ENCODE measurements around the gene RBKS. TPM values are rescaled to one million over a fixed set of nuclear protein-coding genes. Genes with fewer than 3 reads are reported as not detected.

The RBKS gene
- polyA plus RNA-seq, 1 of the 3 experiments (the other 2 are of a cell fraction), result 7.4 TPM

DNA sequence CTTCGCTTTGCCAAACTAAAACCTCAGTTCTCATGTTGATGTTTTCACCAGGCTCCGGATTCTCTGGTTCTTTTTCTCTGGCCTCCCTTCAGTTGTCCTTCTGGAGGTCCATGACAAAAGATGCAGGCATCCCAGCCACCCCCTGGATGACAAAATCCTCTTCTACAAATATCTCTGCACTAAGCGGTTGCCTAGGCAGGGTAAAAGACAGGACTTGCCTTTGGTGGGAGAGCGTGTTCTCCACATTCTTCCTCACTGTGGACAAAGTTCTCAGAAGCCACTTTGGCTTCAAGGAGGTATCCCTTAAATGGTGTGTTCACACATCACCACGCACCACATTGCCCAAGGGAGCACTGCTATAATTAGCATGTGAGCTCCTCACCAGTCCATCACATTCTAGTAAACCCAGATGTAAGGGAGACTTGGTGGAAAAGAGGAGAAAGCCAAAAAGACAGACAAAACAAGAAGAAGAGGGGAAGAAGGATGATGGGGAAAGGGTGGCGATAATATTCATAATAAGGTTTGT, 142.3 kb downstream of the RBKS start:
- Histone ChIP-seq H3K4me1 (ENCODE audit: control insufficient read depth in 1 of 2, insufficient read depth in 2 of 2, low read depth in 1 of 2, low read length in 1 of 2) (no peaks in the 10 kb centered on the region), H3F3A (replicated peaks; ENCODE audit: insufficient read depth) (no peaks in the 10 kb centered on the region), H3K9me3 (peaks cover 4% of the 10 kb centered on the region; the same call in 1 of the 2 replicates), H3K27me3 (ENCODE audit: insufficient read depth) (no peaks in the 10 kb centered on the region), H3K9ac (no peak overlapping the region), H3K9me2 (no peaks in the 10 kb centered on the region), H3K4me3 (ENCODE audit: low read depth in 2 of 2, low read length in 1 of 2) (no peak overlapping the region; a peak in 1 of 4 replicates), H2AFZ (ENCODE audit: low read depth) (no peak overlapping the region), H3K79me2 (ENCODE audit: insufficient read depth) (no peaks in the 10 kb centered on the region), H3K27ac (ENCODE audit: low read depth in 2 of 2, low read length in 1 of 2) (no peak overlapping the region), H3K4me2 (no peak overlapping the region), H4K20me1 (ENCODE audit: insufficient read depth) (no peaks in the 10 kb centered on the region), H3K36me3 (replicated peaks in 1 of 2; ENCODE audit: control insufficient read depth in 1 of 2, insufficient read depth in 2 of 2, low read length in 1 of 2) (peaks cover 0 to 3% of the 10 kb centered on the region in 2 experiments)
- no peak for DNase-seq
- 75% methylated on average over 6 of the region's 6 CpGs for WGBS (ENCODE audit: low lambda C conversion rate)
- POLR2A ChIA-PET, result no interaction called here
- TF ChIP-seq CHD2 (IDR thresholded peaks at IDR 0.05; ENCODE audit: low read length, partially characterized antibody) (no peak), FOXJ3 (CRISPR knock-in tag; IDR thresholded peaks at IDR 0.05) (no peak), GATA2 (CRISPR knock-in tag; IDR thresholded peaks at IDR 0.05) (no peak), RAD21 (IDR thresholded peaks at IDR 0.05; ENCODE audit: low read length) (no peak), FOXM1 (IDR thresholded peaks at IDR 0.05; ENCODE audit: low read depth) (no peak), NFIC (IDR thresholded peaks at IDR 0.05; ENCODE audit: borderline replicate concordance) (no peak), ZBTB33 (IDR thresholded peaks at IDR 0.05; ENCODE audit: borderline replicate concordance, low read depth) (no peak), NRF1 (IDR thresholded peaks at IDR 0.05; ENCODE audit: low read depth, low read length) (no peak)
- TF ChIP-seq, protein P1, sequence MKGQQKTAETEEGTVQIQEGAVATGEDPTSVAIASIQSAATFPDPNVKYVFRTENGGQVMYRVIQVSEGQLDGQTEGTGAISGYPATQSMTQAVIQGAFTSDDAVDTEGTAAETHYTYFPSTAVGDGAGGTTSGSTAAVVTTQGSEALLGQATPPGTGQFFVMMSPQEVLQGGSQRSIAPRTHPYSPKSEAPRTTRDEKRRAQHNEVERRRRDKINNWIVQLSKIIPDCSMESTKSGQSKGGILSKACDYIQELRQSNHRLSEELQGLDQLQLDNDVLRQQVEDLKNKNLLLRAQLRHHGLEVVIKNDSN (IDR thresholded peaks at IDR 0.05; ENCODE audit: borderline replicate concordance, low read depth), result no peak
- CTCF ChIA-PET, result interaction anchor here (1.2 kb wide), 1 partner anchor 10 kb away, joined by 3 read pairs; no protein-coding TSS in a partner anchor

GRCh38 chr2:27746325-27746724, 143.9 kb downstream of the RBKS start:
- H3K4me2 ChIP-seq, result no peak overlapping the region
- TF ChIP-seq, protein P1 (IDR thresholded peaks at IDR 0.05; ENCODE audit: borderline replicate concordance, low read depth), result no peak
- TF ChIP-seq EZH2phosphoT487 (IDR thresholded peaks at IDR 0.05; ENCODE audit: borderline replicate concordance, low read depth) (no peak), RXRA (IDR thresholded peaks at IDR 0.05; ENCODE audit: borderline replicate concordance, low read depth) (no peak), TCF12 (IDR thresholded peaks at IDR 0.05) (no peak), MEF2A (IDR thresholded peaks at IDR 0.05; ENCODE audit: borderline replicate concordance, low read depth) (no peak), MXI1 (IDR thresholded peaks at IDR 0.05; ENCODE audit: low read depth, low read length) (no peak), SMC3 (IDR thresholded peaks at IDR 0.05; ENCODE audit: low read depth, low read length) (no peak), MAX (IDR thresholded peaks at IDR 0.05; ENCODE audit: low read depth) (no peak), FOXJ3 (CRISPR knock-in tag; IDR thresholded peaks at IDR 0.05) (no peak), TEAD4 (IDR thresholded peaks at IDR 0.05; ENCODE audit: borderline replicate concordance, insufficient read depth) (no peak), CHD2 (IDR thresholded peaks at IDR 0.05; ENCODE audit: low read length, partially characterized antibody) (no peak), GATA2 (CRISPR knock-in tag; IDR thresholded peaks at IDR 0.05) (no peak), YY1 (IDR thresholded peaks at IDR 0.05; ENCODE audit: low read depth) (no peak), NRF1 (IDR thresholded peaks at IDR 0.05; ENCODE audit: low read depth, low read length) (no peak), FOSL2 (IDR thresholded peaks at IDR 0.05; ENCODE audit: borderline replicate concordance, low read depth) (no peak), RAD21 (IDR thresholded peaks at IDR 0.05; ENCODE audit: low read length) (no peak)
- TF ChIP-seq, protein P2, sequence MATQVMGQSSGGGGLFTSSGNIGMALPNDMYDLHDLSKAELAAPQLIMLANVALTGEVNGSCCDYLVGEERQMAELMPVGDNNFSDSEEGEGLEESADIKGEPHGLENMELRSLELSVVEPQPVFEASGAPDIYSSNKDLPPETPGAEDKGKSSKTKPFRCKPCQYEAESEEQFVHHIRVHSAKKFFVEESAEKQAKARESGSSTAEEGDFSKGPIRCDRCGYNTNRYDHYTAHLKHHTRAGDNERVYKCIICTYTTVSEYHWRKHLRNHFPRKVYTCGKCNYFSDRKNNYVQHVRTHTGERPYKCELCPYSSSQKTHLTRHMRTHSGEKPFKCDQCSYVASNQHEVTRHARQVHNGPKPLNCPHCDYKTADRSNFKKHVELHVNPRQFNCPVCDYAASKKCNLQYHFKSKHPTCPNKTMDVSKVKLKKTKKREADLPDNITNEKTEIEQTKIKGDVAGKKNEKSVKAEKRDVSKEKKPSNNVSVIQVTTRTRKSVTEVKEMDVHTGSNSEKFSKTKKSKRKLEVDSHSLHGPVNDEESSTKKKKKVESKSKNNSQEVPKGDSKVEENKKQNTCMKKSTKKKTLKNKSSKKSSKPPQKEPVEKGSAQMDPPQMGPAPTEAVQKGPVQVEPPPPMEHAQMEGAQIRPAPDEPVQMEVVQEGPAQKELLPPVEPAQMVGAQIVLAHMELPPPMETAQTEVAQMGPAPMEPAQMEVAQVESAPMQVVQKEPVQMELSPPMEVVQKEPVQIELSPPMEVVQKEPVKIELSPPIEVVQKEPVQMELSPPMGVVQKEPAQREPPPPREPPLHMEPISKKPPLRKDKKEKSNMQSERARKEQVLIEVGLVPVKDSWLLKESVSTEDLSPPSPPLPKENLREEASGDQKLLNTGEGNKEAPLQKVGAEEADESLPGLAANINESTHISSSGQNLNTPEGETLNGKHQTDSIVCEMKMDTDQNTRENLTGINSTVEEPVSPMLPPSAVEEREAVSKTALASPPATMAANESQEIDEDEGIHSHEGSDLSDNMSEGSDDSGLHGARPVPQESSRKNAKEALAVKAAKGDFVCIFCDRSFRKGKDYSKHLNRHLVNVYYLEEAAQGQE (IDR thresholded peaks at IDR 0.05; ENCODE audit: low read depth, low read length), result no peak
- no peaks in the 10 kb centered on the region for H3K4me1 ChIP-seq (ENCODE audit: control insufficient read depth in 1 of 2, insufficient read depth in 2 of 2, low read depth in 1 of 2, low read length in 1 of 2)
- ChIA-PET POLR2A (no interaction called here), CTCF (no interaction called here)
- H3K36me3 ChIP-seq (replicated peaks in 1 of 2; ENCODE audit: control insufficient read depth in 1 of 2, insufficient read depth in 2 of 2, low read length in 1 of 2), result peaks cover 0 to 3% of the 10 kb centered on the region in 2 experiments
- no peak overlapping the region for H2AFZ ChIP-seq (ENCODE audit: low read depth)
- no peak overlapping the region for H3K27ac ChIP-seq (ENCODE audit: low read depth in 2 of 2, low read length in 1 of 2)
- no peaks in the 10 kb centered on the region for H3K79me2 ChIP-seq (ENCODE audit: insufficient read depth)
- no peak for DNase-seq
- H3F3A ChIP-seq (replicated peaks; ENCODE audit: insufficient read depth), result no peaks in the 10 kb centered on the region
- H3K9me2 ChIP-seq, result no peaks in the 10 kb centered on the region
- H3K27me3 ChIP-seq (ENCODE audit: insufficient read depth), result no peaks in the 10 kb centered on the region
- no peaks in the 10 kb centered on the region for H4K20me1 ChIP-seq (ENCODE audit: insufficient read depth)
- 56% methylated on average over 2 of the region's 2 CpGs for WGBS (ENCODE audit: low lambda C conversion rate)
- H3K9ac ChIP-seq, result no peak overlapping the region
- H3K9me3 ChIP-seq, result peaks cover 4% of the 10 kb centered on the region; the same call in 1 of the 2 replicates
- H3K4me3 ChIP-seq (ENCODE audit: low read depth in 2 of 2, low read length in 1 of 2), result no peak overlapping the region

Measured in SK-N-SH (cell line).